PFSK-1 (cell line): ENCODE data around the gene DDX41.

Experiments
- SIN3A ChIP-seq: IDR thresholded peaks from 2 replicates; pipeline ENCODE4 v1.6.1; 2012; ENCODE audit warnings: mild to moderate bottlenecking, low read length, moderate library complexity, borderline replicate concordance; ENCODE audit not compliant: insufficient read depth
- TF ChIP-seq, protein P1 (sequence below), 2 experiments: IDR thresholded peaks; 2 replicates each; pipeline versions ENCODE4 v1.6.1 to v1.8.0; 2011 to 2012; ENCODE audit warnings: low read depth in 2 of 2, low read length in 2 of 2, control low read depth in 1 of 2, inconsistent platforms in 1 of 2, mild to moderate bottlenecking in 1 of 2, moderate library complexity in 1 of 2; ENCODE audit not compliant: insufficient read depth in 1 of 2

DNA sequence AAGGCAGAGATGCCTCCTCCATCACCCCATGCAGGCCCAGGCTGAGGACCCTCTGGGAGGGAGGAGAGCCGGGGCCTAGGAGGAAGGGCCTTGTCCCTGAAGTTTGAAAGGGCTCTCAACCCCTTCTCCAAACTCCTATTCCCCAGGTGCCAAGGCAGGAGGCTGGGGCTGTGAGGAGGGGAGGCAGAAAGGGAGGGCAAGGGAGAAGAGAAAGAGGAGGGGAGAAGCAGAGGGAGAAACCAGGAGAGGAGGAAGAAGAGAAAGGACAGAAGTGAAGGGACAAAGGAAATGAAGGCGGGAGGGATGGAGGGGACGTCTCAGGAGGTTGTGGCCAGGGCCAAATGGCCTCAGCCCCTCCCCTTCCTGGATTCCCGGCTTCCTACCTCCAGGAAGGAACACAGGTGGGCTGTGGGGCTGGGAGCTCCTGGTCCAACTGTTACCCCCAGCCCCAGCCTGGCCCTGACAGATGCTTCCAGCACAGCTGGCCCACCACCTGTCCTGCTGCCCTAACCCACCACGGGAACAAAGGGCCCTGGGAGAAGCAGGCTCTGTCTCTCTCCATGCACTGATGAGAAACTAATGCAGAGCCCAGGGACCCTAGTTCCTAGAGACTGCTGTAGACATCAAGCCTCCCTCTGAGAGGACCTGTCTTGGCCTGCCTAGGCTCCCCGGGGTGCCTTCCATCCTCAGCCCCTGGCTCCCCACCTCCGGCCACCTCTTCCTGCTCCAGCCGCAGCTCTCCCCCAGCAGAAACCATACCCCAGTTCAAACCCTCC, 46.8 kb downstream of the DDX41 start:
- no peak for TF ChIP-seq SIN3A
- TF ChIP-seq, protein P1, sequence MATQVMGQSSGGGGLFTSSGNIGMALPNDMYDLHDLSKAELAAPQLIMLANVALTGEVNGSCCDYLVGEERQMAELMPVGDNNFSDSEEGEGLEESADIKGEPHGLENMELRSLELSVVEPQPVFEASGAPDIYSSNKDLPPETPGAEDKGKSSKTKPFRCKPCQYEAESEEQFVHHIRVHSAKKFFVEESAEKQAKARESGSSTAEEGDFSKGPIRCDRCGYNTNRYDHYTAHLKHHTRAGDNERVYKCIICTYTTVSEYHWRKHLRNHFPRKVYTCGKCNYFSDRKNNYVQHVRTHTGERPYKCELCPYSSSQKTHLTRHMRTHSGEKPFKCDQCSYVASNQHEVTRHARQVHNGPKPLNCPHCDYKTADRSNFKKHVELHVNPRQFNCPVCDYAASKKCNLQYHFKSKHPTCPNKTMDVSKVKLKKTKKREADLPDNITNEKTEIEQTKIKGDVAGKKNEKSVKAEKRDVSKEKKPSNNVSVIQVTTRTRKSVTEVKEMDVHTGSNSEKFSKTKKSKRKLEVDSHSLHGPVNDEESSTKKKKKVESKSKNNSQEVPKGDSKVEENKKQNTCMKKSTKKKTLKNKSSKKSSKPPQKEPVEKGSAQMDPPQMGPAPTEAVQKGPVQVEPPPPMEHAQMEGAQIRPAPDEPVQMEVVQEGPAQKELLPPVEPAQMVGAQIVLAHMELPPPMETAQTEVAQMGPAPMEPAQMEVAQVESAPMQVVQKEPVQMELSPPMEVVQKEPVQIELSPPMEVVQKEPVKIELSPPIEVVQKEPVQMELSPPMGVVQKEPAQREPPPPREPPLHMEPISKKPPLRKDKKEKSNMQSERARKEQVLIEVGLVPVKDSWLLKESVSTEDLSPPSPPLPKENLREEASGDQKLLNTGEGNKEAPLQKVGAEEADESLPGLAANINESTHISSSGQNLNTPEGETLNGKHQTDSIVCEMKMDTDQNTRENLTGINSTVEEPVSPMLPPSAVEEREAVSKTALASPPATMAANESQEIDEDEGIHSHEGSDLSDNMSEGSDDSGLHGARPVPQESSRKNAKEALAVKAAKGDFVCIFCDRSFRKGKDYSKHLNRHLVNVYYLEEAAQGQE (IDR thresholded peaks at IDR 0.05; ENCODE audit: insufficient read depth in 1 of 2, low read depth in 2 of 2, low read length in 2 of 2), result no peak
